HG03097 (cell line): ENCODE measurements around the gene CD36.
A peak's percentile ranks its signal among the peaks of the same experiment; 100 is the strongest.

Experiments used
- ATAC-seq: cut with Tn5 transposase; IDR thresholded peaks from one replicate; pipeline ENCODE4 v1.9.1; 2021; ENCODE audit not compliant: unreplicated experiment, low FRiP score

CD36 gene

DNA sequence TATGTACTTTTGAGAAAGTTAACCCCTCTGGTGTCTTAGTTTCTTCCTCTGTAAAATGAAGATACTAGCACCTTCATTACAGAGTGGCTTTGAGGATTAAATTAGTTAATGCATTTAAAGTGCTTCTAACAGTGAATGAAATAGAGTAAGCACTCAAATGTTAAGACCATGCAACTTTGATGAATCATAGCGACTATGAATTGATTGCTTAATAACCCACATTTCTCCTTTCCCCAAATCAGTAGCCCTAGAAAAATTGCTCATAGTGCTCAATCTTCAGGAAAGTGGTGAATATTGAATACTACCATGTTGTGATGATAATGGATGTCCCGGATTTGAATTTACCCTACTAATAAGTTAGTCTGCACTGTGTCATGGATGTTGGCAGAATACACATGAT is 48.1 kb downstream of the CD36 start:
- ATAC-seq, result no peak

DNA sequence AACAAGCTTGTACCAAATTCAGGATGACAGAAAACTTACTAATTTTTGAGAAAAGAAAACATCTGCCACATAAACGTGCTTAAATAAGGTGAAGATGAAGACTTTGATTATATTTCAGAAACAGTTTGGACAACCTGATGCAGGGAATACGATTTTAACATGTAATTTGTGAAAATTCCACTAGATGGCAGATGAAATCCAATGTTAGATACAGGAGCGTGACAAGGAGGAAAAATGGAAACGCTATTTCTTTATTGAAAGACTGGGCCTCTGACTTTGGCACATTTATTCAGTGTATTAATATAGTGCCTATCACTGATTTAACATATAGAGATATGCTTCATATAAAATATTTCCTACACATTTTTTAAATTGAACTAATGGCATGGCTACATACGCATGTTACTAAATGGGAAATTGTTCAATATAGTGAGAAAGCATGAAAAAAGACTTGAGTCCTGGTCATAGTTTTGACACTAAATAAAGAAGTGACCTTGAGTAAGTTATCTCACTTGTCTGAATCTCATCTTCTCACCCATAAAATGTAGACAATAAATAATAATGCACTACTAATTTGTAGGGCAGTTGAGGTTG is 60.7 kb downstream of the CD36 start:
- ATAC-seq, result peak; percentile 77

DNA sequence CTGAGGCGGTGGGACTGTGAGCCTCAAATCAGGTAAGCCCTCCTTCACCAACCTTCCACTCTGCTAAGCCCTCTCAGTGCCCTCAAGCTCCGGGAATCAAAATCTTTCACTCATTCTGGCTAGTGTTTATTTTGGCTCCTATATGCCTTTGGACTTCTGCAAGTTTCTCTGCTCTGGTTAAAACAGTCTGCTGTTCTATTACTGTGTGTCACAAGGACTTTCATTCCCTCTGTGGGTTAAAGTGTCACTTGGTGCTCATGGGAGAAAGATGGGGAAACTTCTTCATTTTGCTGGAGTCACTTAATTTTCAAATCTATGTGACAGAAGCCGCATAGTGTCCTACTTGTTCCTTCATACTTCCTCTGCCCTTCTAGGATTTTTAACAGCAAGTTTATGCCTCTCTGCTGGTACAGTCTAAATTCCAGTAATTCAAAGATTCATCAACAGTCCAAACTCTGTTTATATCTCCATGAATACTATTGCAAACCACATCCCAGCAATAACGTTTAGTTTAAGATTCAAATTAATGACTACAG is 61.3 kb downstream of the CD36 start:
- no peak for ATAC-seq

DNA sequence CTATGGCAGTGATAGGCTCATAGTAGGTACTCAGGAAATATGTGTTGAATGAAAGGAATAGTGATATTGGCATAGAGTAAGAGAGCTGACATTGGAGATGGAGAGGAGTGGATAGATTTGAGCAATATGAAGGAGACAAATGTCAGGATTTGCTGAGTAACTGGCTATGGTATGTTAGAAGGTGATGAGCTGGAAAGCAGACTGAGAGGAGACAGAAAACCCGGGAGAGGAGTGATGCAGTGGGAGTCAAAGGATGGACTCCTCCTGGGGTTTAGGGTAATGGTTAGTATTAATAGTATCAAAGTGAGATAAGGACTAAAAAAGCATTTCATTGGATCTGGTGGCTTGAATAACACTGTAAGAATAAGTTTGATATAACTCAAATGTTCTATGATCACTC is 64.8 kb downstream of the CD36 start:
- no peak for ATAC-seq

DNA sequence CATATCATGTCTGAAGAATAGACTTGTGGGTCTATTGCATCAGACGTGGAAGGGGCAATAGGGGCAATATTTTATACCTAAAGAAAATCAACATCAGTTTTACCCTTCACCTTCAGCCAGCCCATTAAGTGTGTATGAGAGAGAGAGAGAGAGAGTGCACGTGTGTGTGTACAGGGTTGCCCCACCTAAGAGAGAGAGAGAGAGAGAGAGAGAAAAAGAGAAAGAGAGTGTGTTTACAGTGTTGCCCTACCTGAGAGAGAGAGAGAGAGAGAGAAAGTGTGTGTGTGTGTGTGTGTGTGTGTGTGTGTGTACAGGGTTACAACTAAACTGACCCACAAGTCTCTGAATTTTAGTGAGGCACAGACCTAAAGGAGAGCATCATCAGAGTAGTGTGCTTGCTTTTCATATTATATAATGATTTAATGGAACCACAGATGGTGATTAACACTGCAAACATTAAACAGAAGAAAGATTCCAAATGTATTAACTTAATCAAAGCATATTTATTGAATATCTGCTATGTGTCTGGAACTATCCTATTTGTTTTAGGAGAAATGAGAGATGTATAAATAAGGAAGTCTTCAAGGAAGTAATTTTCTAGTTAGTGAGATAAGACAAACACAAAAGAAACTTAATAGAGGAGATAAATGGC is 66.8 kb downstream of the CD36 start:
- no peak for ATAC-seq

DNA sequence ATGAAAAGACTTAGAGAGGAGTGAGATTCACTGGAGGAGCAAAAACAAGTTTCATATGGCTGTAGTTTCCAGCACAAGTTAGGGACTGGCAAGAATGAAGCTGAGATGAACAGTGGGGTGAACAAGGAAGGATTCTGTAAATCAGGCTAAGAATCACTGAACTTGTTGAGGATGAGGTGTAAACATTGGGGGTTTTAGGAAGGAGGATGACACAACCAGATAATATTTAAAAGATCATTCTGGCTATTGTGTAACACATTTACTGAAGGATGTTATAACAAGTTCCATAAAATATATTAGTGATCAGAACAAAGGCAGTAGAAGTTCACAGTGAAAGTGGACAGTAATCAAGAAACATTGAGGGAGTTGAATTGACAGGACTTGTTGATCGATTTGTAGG is 68.9 kb downstream of the CD36 start:
- no peak for ATAC-seq

DNA sequence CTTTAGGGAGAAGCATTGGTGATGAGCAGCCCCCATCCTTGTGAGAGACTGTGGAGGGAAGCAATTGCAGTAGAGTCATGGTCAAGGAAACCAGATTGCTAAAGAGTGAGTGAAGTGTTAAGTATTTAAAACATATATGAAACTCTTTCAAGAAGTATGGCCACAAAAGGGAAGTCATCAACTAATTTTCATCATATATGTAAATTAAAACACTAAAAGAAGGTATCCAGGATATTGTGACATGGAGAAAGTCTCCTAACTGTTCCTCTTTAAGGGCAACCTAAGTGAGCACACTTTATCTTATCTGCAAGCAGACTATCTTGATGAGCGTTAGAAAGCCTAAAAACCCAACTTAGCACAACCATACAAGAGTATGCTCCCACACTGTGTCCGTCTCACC is 69.7 kb downstream of the CD36 start:
- no peak for ATAC-seq

DNA sequence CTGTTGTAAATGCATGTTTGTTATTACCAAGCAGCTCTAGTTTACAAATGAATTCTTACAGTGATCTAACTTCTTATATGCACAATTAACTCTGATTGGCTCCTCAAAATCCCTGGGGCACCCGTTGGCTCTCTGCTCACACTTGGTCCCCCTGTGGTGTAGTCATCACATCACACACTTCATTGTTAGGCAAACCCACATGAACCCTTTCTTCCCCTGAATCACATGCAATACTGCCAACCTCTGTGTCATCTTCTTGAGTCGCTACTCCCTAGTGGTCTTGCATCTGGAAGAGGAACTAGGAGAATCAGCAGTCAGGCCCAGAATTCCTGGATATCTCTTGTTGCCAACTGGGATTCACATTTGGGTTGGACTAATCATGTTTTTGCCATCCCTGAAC is 73.1 kb downstream of the CD36 start:
- no peak for ATAC-seq

DNA sequence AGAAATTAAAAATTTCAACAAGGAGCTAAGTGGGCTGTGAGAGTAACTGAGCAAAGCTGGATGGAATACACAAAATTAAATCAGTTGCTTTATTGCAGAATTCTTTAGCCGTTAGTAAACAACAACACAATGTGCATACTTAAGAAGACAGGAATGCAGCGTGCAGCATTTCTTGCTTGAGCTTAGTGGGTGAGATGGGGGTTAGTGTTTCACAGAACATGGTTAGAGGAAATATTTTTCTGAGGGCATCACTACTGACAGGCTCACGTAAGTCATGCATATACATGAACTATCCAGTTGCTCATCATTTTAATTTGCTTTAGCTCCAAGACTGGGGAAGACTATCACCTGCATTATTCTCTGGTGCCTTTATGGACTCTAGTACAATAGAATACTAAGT is 80.8 kb downstream of the CD36 start:
- no peak for ATAC-seq

DNA sequence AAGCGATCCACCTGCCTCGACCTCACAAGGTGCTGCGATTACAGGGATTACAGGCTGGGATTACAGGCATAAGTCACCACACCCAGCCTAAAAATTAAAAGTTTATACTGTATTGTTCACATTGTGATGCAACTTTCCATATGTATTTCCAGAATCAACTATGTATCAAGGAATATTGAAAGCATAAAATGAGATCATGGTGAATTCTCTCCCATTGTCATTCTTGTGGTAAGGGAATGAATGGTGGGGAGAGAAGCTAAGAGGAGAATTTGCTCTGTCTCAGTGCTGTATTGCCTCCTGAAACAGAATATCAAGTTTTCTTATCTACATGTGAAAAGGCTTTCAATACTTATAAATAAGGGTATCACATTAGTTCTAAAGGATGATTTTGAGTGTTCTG is 81.7 kb downstream of the CD36 start:
- ATAC-seq, result no peak

DNA sequence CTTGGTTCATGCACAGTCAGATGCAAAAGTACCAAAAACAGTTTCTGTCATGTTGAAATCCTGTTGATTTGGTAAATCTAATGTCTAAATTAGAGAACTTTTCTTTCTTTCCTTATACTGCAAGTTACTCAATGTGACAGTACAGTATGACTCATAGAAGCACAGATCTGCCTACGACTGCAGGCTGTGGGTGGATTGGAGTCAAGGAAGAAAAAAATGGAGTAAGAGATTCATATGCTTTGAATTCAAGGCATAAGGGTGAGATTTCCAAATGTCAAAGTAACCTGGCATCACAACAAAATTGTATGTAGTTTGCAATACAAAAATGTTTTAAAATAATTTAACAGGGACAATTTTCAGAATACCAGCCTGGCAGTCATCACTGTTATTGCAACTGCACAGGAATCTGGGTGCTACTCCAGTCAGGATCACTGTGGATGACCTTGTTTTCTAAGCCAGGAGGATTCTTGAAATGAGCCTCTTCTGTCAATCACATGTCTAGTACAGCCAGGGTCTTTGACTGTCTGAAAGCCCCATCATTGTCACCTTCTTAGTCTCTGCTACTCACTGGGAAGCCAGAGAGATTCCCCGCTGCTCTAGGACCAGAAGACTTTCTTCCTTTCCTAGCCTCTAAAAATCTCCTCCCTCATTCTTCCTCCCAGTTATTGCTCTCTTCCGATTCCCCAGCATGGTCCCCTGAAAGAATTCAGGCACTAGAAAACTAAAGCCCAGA is 83.6 kb downstream of the CD36 start:
- ATAC-seq, result no peak

DNA sequence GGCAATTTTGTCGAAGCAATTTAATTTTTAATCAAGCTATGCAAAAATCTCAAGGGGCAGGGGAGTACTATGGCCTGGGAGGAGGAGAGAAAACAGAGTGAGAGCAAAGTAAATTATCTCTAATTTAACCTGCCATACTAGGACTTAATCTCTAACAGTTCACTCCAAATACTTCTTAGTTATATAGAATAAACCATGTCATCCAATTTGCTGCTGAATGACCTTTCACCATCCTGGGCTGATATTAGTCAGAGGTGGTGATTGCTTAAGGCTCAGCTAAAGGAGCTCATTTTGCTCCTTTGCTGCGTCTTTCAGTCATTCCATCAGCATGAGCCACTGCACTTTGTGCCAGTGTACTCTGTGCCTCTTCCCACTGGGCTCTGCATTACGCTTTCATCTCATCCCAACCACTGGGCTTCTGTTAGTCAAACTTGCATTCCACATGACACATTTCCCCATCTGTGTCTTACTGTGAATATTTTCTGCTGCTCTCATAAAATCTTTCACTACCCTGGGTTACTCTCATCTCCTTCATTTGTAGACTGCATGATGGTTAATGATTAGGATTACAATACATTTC is 84.3 kb downstream of the CD36 start:
- ATAC-seq, result no peak

DNA sequence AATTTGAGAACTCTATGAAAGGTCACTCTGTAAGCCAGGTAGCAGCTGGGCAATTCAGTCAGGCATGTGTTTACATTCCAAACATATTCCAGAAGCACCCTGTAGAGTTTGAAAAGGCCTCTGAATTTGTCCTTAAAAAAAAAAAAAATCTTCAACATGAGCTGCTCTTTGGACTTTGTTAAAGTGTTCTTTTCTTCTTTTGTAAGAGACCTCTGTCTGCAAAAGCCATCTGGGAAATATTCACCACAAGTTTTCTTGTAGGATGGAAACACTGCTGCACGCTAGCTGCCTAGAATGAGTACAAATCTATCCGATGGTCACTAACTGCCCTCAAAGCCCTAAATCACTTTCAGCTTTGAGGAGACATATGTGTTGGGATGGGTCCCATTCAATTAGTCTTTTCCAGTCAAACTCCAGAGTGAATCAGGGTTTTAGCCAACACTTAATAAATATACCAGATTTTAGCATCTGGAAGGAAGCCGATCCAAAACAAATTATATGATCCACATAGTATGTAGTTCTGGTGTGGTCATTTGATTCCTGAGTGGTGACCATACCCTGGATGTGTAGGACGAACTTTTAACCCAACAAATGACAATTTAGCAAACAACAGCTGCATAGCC is 85.9 kb downstream of the CD36 start:
- no peak for ATAC-seq

DNA sequence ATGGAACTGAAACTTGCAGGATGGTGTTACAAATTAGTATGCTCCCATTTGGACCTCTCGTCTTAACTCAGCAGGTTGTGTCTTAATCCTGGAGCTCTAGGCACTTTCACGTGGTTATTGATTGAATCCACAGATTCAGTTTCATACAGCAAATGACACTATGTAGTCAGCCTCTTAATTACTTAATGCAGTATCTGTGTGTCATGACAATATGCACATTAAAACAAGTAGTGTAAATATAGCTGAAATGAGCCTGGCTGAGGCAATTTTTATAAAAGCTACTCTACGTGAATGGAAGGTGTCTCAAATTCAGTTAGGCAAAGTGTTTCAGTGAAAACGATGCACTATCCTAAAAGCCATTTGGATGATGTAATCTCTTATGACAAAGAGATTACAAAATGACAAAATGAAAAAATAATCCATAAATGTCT is 86.8 kb downstream of the CD36 start:
- no peak for ATAC-seq
